GM04503 (cell line): ENCODE data around the gene PTPN2.
"Not testable (repeated sequence)": the region's sequence is repeated elsewhere in the genome, so short reads cannot be mapped to it uniquely, and the experiment has no call there.

ENCODE experiments used
- DNase-seq: peaks from one replicate; pipeline ENCODE4 v3.0.0-alpha.2; 2012; ENCODE audit warnings: low read depth

PTPN2 gene

DNA sequence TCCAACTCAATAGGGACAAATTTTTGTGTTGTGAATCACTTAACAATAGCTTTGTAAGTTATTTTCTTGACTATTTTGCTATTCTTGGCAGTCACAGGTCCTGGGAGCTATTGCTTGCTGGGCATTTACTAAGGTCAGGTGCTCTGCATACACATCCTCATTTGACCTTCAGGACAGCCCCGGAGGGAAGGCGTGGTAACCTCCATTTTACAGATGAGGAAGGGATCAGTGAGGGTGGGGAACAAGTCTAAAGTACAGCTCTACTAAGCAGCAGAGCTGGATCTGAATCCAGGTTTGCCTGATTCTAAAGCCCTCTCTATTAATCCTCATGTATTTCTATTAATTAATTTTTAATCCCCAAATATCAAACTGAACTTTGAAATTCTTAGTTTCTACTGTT lies 58.8 kb downstream of the PTPN2 start:
- DNase-seq, result no peak

DNA sequence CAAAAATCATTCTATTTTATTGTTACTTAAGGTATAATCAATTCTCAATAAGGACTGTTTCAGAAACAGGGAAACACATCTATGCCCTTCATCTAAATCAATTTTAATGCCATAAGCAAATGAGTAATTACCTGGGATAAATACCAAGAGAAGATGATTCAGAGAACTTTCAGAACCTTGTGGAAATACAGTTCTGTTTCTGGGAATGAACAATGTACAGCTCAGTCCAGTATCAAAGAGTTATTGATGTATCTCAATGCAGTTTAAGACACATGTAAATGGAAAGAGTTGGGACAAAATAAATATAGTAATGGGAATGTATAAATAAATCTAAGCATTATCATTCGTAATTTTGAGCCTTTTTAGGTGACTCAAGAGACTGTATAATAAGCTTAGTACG lies 60.1 kb downstream of the PTPN2 start:
- DNase-seq, result no peak

DNA sequence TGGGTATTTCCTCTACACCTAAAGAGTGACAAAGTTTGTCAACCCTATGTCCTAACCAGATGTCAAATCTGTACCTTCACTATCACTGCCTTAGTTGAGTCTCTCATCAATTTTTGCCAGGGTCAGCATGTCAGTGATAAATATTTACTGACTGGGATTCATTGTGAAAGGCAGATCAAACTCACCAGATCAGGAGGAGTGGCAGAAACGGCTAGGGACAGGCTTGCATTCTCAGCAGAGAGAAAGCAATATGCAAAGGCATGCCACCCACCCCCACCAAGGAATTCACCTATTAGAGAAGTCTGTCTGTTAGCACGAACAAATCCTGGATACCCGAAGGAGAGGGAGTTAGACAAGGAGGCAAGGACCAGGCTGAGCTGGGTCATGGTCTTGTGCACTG lies 62.6 kb downstream of the PTPN2 start:
- no peak for DNase-seq

GRCh38 chr18:12820506-12820905 lies 63.5 kb downstream of the PTPN2 start:
- no peak for DNase-seq

DNA sequence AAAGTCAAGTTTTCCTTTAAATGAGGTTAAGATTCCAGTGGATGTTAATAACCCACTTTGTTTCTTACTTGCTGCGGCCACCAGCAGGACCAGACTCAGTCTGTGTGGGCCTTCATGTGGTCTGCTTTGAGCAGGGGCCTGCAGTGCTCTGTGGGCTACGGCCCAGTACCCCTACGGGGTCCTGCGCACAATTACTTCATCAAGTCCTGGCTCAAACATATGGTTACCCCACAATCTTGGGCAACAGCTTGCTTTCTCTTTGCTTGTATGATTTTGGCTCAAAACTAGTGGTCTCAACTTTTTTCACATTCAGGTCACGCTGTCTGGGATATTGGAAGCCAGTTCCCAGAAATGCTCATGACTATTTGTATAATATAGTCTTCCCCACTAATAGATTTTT lies 64.2 kb downstream of the PTPN2 start:
- DNase-seq, result no peak

GRCh38 chr18:12819322-12819721 lies 64.7 kb downstream of the PTPN2 start:
- DNase-seq, result no peak

DNA sequence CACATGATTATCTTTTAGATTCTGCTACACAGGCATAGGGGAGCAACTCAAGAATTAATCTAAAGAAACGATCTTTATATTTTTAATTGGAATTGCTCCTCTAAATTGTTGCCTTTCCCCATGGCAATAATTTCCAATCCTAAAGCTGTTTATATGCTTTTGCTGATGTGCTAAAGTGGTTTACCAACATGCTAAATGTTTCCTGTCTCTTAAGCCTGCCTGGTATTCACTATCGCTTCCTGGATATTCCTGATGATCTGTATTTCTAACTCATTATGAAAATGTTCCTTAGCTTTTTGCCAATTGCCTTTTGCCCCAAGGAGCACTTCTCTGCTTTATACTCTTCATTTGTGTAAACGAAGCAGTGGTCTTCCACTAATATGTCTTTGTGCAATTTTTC lies 65.8 kb downstream of the PTPN2 start:
- no peak for DNase-seq

DNA sequence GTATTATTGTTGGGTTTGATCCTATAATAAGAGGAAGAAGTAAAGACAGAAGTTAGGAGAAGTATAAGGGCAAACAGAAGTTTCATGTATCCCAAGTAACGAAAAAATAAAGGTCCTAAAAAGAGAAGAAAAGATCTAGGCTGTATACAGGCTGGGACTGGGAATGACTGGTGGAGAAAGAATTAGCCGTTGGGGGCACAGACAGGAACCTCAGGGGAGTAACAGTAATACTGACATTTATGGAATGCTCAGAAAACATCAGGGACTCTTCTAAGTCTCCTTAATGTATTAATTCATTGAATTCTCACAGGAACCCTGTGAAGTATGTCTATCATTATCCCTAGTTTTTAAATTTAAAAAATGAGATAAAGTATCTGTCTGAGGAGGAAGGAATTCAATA lies 67.6 kb downstream of the PTPN2 start:
- no peak for DNase-seq

GRCh38 chr18:12811191-12811950 lies 72.7 kb downstream of the PTPN2 start:
- DNase-seq, result no peak

GRCh38 chr18:12803069-12803936 lies 80.7 kb downstream of the PTPN2 start:
- DNase-seq, result no peak

GRCh38 chr18:12802538-12802937 lies 81.5 kb downstream of the PTPN2 start:
- DNase-seq, result no peak

- no peak for DNase-seq
Measured at GRCh38 chr18:12796448-12796847, 87.6 kb downstream of the PTPN2 start.

DNA sequence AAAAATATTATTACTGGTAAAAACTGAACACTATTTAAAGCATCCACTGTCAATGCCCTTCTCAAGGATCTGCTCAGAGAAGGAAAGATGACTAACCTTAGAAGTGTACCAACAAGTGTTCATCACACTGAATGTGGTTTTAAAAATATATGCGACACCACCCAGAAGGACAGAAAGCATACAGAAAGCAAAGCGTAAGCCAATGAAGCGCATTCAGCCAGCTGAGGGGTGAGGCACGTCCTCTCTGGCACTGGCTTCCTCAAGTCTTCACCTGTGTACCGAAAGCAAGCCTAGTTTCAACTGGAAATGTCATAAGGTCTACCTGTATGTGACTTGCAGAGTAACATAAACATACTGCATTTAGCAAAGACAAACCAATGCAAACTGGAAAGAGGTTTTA lies 92.4 kb downstream of the PTPN2 start:
- DNase-seq, result no peak

DNA sequence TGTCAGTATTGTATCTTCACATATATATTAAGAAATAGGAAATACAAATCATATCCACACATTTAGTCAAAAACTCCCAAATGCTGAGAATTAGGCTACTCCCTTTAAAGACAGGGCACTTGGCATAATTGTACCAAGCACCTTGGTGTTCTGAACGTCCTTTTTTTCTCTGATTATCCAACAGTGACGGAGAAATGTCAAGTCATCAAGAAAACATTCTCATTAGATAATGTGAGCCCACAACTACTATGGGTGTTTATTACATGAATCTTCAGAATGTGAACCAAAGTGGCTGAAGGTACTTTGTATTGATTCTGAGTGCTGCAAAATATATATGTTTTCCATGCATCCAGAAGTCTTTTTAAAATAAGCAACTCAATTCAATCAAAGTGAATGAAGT lies 97.4 kb downstream of the PTPN2 start:
- no peak for DNase-seq

GRCh38 chr18:12783524-12783923 lies 100.5 kb downstream of the PTPN2 start:
- no peak for DNase-seq

DNA sequence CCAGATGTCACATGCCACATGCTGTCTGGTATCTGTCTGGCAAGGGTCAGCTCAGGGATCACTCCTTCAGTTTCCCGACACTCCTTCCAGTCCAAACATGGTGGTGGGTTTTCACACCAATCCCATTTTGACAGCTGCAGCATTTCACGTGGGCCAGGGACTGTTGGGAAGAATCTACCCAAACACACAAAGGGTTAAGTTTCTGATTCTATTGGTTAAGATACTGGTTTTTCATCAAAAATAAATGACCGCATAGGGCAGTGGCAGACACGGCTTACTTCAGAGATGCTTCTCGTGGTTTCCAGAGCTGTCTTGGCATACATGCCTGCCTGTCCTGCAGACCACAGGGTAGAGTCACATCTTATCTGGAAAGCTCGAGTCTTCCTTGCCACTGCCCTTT lies 101.5 kb downstream of the PTPN2 start:
- DNase-seq, result no peak

- DNase-seq, result no peak
Measured at GRCh38 chr18:12779456-12779855, 104.6 kb downstream of the PTPN2 start.

DNA sequence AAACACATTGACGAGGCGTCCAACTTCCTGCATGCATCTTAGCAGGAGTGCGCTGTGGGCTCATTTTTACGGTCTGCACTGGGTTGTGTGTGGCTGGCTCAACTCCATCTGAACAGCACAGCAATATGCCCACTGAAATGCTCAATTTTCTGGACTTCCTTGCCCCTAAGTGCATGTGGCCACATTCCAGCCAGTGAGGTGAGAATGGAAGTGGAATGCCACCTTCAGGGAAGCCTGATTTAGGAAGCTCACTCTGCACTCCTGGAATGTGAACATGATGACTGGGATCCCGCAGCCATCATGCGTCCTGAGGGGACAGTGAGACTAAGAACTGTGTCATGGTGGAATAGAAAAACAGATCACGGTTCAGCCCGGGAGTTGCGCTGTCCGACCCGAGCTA lies 105.0 kb downstream of the PTPN2 start:
- no peak for DNase-seq

DNA sequence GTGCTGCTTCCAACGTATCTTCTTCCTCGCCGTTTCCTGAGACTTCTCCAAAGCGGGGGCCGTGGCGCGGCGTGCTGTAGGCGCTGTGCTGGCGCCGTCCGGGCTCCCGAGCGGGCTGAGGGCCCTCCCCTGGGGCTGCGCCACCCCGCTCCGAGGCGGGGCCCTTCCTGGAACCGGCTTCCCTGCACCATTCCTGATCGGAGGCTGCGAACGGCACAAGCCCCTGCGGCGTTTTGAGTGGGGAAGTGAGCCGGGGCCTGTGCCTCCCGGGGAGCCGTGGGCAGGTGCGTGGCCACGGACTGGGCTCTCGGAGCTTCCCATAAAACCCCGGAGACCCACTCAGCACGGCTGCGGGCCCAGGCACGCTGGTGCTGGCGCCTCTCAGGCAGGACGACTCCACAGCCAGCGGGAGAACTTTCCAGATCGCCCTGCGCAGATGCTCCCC lies 106.5 kb downstream of the PTPN2 start:
- DNase-seq, result no peak

GRCh38 chr18:12776821-12777471 lies 107.1 kb downstream of the PTPN2 start:
- no peak for DNase-seq

- DNase-seq, result not testable (repeated sequence)
Measured at GRCh38 chr18:12776415-12776814, 107.6 kb downstream of the PTPN2 start.

DNA sequence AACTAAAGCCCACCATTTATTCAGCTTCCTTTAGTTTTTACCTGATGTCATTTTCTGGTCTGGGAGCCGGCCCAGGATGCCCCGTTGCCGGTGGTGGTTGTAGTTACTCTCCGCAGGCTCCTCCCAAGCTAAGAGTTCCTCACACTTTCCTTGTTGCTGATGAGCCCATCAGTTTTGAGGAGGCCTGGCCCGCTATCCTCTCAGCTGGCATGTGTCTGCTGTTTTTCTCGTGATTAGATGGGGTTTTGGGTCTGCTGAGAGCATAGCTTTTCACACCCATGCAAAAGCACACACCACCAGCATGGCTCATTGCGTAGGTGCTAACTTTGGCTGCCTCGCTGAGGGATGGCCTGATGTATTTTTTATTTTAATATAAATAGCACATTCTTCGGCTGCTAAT lies 109.1 kb downstream of the PTPN2 start:
- DNase-seq, result no peak

DNA sequence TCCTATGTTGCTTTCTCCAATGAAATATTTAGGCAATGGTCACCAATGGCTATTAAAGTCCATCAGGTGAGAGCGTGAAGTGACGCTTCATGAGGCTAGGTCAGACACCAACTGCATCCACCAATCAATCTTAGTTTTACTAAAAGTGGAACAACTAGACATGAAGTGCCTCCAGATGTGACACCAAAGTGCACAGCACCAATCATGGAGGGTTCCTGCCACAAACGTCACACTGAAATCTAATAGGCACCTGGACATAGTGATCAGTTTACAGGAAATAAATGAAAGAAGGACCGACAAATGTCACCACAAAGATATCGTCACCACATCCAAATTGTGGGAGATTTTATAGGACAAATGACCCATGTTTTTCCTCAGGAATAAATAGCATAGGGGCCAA lies 110.7 kb downstream of the PTPN2 start:
- no peak for DNase-seq
